CD1c-positive myeloid dendritic cell (primary cell): ENCODE data around the gene CACNB4.

ENCODE experiments used
- DNase-seq: peaks from one replicate; pipeline ENCODE4 v3.0.0-alpha.2; 2016; ENCODE audit errors: extremely low spot score

Gene CACNB4

DNA sequence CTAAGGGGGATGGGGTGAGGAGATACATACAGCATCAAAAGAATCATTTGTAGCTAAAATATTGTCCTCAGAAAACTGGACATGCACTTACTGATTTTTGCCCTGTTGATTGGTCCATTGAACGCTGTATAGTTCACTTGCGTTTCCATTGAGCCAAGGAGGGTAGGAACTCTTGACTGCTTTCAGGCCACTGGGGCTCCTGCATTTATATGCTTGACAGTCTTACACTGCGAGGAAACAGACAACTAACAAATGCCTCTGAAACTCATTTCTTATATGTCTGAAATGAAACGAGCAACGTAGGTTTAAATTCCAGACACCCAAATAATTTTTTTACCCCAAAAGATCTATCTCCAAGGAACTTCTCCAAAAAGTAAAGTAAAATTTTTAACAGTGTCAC is 312.8 kb downstream of the CACNB4 start:
- DNase-seq, result no peak

DNA sequence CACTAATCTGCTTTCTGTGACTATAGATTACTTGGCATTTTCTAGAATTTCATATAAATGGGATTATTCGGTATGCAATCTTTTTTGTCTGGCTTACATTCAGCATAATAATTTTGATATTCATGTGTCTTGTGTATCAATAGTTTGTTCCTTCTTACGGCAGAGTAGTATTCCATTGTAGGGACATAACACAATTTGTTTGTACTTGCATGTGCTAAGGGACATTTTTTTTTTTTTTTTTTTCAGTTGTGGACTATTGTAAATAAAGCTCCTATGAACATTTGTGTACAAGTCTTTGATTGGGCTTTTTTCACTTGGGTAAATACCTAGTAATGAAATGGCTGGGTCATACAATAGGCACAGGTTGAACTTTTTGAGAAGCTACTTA is 315.7 kb downstream of the CACNB4 start:
- DNase-seq, result no peak
